H9 (cell line): ENCODE results near the gene CST4. TPM values are rescaled to one million over a fixed set of nuclear protein-coding genes. Genes with fewer than 3 reads are reported as not detected.

Source experiments
- DNase-seq: peaks from one replicate; pipeline ENCODE4 v3.0.0-alpha.2; 2017
- H2AFZ ChIP-seq: one replicate; pipeline ENCODE4 v1.6.1; 2013; ENCODE audit warnings: mild to moderate bottlenecking, low read length, control low read depth, moderate library complexity
- H2AK5ac ChIP-seq: 2 replicates; pipeline ENCODE4 v1.6.1; 2013; ENCODE audit warnings: low read length, control low read depth, mixed read lengths; ENCODE audit not compliant: insufficient read length
- H2BK120ac ChIP-seq: one replicate; pipeline ENCODE4 v1.6.1; 2013; ENCODE audit warnings: low read depth, mild to moderate bottlenecking, low read length, control low read depth, inconsistent platforms; ENCODE audit not compliant: poor library complexity, severe bottlenecking
- H2BK12ac ChIP-seq: 2 replicates; pipeline ENCODE4 v1.6.1; 2013; ENCODE audit warnings: low read length, control low read depth, mixed read lengths, low read depth; ENCODE audit not compliant: insufficient read length
- H2BK15ac ChIP-seq: 2 replicates; pipeline ENCODE4 v1.6.1; 2013; ENCODE audit warnings: low read depth, low read length, control low read depth
- H2BK20ac ChIP-seq: one replicate; pipeline ENCODE4 v1.6.1; 2013; ENCODE audit warnings: low read depth, mild to moderate bottlenecking, low read length, control low read depth, inconsistent platforms; ENCODE audit not compliant: poor library complexity, severe bottlenecking
- H2BK5ac ChIP-seq: 2 replicates; pipeline ENCODE4 v1.6.1; 2013; ENCODE audit warnings: low read length, control low read depth, mixed read lengths; ENCODE audit not compliant: insufficient read length
- H3K14ac ChIP-seq: 2 replicates; pipeline ENCODE4 v1.6.1; 2013; ENCODE audit warnings: low read length, control low read depth; ENCODE audit not compliant: insufficient read depth
- H3K18ac ChIP-seq: 2 replicates; pipeline ENCODE4 v1.6.1; 2013; ENCODE audit warnings: low read depth, mild to moderate bottlenecking, mixed read lengths, low read length, control low read depth; ENCODE audit not compliant: insufficient read length
- H3K23ac ChIP-seq: 2 replicates; pipeline ENCODE4 v1.6.1; 2013; ENCODE audit warnings: low read length, control low read depth, mixed read lengths, low read depth; ENCODE audit not compliant: insufficient read length
- H3K23me2 ChIP-seq: 2 replicates; pipeline ENCODE4 v1.6.1; 2013; ENCODE audit warnings: low read depth, mild to moderate bottlenecking, mixed read lengths, low read length, control low read depth; ENCODE audit not compliant: insufficient read length, poor library complexity, severe bottlenecking
- H3K27ac ChIP-seq: 2 replicates; pipeline ENCODE4 v1.5.1; 2013; ENCODE audit warnings: low read length, control low read depth, mixed read lengths, low read depth; ENCODE audit not compliant: insufficient read length
- H3K27me3 ChIP-seq: 2 replicates; pipeline ENCODE4 v1.6.1; 2013; ENCODE audit warnings: low read length, control low read depth, inconsistent platforms; ENCODE audit not compliant: insufficient read depth
- H3K4ac ChIP-seq: 2 replicates; pipeline ENCODE4 v1.6.1; 2013; ENCODE audit warnings: low read depth, mild to moderate bottlenecking, control low read depth, inconsistent platforms, low read length, moderate library complexity
- H3K4me1 ChIP-seq: 2 replicates; pipeline ENCODE4 v1.6.1; 2013; ENCODE audit warnings: low read length, control low read depth, inconsistent platforms; ENCODE audit not compliant: insufficient read depth
- H3K4me2 ChIP-seq: 2 replicates; pipeline ENCODE4 v1.6.1; 2013; ENCODE audit warnings: low read length, control low read depth, mixed read lengths; ENCODE audit not compliant: insufficient read length, insufficient read depth
- H3K56ac ChIP-seq: 2 replicates; pipeline ENCODE4 v1.6.1; 2013; ENCODE audit warnings: low read depth, mild to moderate bottlenecking, mixed read lengths, low read length, control low read depth; ENCODE audit not compliant: insufficient read length
- H3K79me1 ChIP-seq: 2 replicates; pipeline ENCODE4 v1.6.1; 2013; ENCODE audit warnings: low read depth, mild to moderate bottlenecking, moderate library complexity, low read length, control low read depth, inconsistent platforms; ENCODE audit not compliant: insufficient read depth, poor library complexity, severe bottlenecking
- H3K79me2 ChIP-seq: 2 replicates; pipeline ENCODE4 v1.6.1; 2013; ENCODE audit warnings: low read length, control low read depth, inconsistent platforms; ENCODE audit not compliant: insufficient read depth
- H3K9ac ChIP-seq: 2 replicates; pipeline ENCODE4 v1.6.1; 2013; ENCODE audit warnings: low read length, control low read depth, mixed read lengths; ENCODE audit not compliant: insufficient read length; ENCODE audit errors: extremely low read depth
- H3K9me3 ChIP-seq: one replicate; pipeline ENCODE4 v1.6.1; 2013; ENCODE audit warnings: low read depth, low read length, inconsistent platforms; ENCODE audit not compliant: control insufficient read depth
- H3T11ph ChIP-seq: one replicate; pipeline ENCODE4 v1.6.1; 2013; ENCODE audit warnings: mild to moderate bottlenecking, low read length, control low read depth, inconsistent platforms
- H4K20me1 ChIP-seq: one replicate; pipeline ENCODE4 v1.6.1; 2013; ENCODE audit not compliant: control insufficient read depth, insufficient read length, insufficient read depth
- H4K5ac ChIP-seq: 2 replicates; pipeline ENCODE4 v1.6.1; 2013; ENCODE audit warnings: low read depth, mild to moderate bottlenecking, mixed read lengths, low read length, control low read depth; ENCODE audit not compliant: insufficient read length
- H4K8ac ChIP-seq: replicated peaks from 2 replicates; pipeline ENCODE4 v1.6.1; 2013; ENCODE audit warnings: low read length, control low read depth, mixed read lengths, low read depth; ENCODE audit not compliant: insufficient read length
- H4K91ac ChIP-seq: 2 replicates; pipeline ENCODE4 v1.6.1; 2013; ENCODE audit warnings: low read depth, mild to moderate bottlenecking, moderate library complexity, mixed read lengths, low read length, control low read depth; ENCODE audit not compliant: insufficient read length
- H3K27ac Mint-ChIP-seq, 3 experiments: 2 replicates in 2 of 3; 3 replicates in 1 of 3; pipeline ENCODE4 v1.8.0; 2020 to 2021; ENCODE audit warnings: mixed read lengths in 3 of 3, mild to moderate bottlenecking in 1 of 3, moderate library complexity in 1 of 3
- H3K27me3 Mint-ChIP-seq: 2 replicates; pipeline ENCODE4 v1.8.0; 2021; ENCODE audit warnings: low read depth, mild to moderate bottlenecking, moderate library complexity, mixed read lengths
- H3K36me3 Mint-ChIP-seq, 3 experiments: 2 replicates in 2 of 3; 3 replicates in 1 of 3; pipeline ENCODE4 v1.8.0; 2020 to 2021; ENCODE audit warnings: low read depth in 3 of 3, mixed read lengths in 3 of 3; ENCODE audit not compliant: insufficient read depth in 1 of 3
- H3K4me1 Mint-ChIP-seq, 2 experiments: 2 replicates each; pipeline ENCODE4 v1.8.0; 2020; ENCODE audit warnings: mixed read lengths in 2 of 2
- H3K4me3 Mint-ChIP-seq, 2 experiments: 2 replicates in 1 of 2; 3 replicates in 1 of 2; pipeline ENCODE4 v1.8.0; 2020 to 2021; ENCODE audit warnings: mild to moderate bottlenecking in 2 of 2, mixed read lengths in 2 of 2, moderate library complexity in 1 of 2
- H3K9me3 Mint-ChIP-seq, 2 experiments: 2 replicates in 1 of 2; 3 replicates in 1 of 2; pipeline ENCODE4 v1.8.0; 2020; ENCODE audit warnings: mild to moderate bottlenecking in 2 of 2, mixed read lengths in 2 of 2, moderate library complexity in 1 of 2
- WGBS: extraction: QIAGEN DNeasy Blood & Tissue Kit; methylation state at CpG from one replicate; pipeline ENCODE4 v1.1.7; 2013; ENCODE audit warnings: missing lambda C conversion rate, low lambda C conversion rate, mixed read lengths; ENCODE audit not compliant: insufficient read length; ENCODE audit errors: extremely low coverage; 5-methylcytosine and 5-hydroxymethylcytosine counted together
- total RNA-seq: library from RNA; stranded (reverse); gene quantifications from 2 replicates; pipeline ENCODE4 v1.2.1, GENCODE V29; 2021
- TF ChIP-seq, protein P1 (sequence below): fragments of 200-600 bp; sonication (generic); conservative IDR thresholded peaks from 3 replicates; pipeline ENCODE4 v1.8.0; 2021; ENCODE audit warnings: antibody characterized with exemption, mild to moderate bottlenecking

The CST4 gene
- total RNA-seq, 1 experiment from 2014 or later, result not detected

DNA sequence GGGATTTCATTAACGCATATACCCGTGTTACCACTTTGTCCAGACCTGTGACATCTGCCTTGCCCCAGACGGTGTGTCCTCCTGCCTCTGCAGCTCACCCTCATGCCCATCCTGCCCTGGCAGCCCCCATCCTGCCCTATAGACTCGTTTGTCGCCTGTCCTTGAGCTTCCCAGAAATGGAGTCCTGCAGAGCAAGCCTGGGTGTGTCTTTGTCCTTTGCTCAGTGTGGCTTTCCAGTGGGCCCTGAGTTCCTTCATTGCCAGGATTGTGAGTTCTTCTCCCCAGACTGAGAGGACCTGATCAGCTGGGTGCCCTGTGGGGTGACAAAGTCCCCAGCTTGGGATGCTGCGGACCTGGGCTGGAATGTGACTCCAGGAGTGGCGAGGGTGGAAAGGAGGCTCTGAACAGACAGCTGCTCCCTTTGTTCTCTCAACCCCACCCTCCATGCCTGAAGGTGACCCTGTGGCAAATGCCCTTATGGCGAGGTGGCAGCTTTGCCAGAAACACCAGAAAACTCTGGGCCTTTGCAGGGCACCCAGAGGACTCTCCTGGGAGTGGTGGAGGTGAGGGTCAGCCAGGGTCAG, 48.7 kb downstream of the CST4 start:
- H3K27me3 Mint-ChIP-seq, result peaks cover 14% of the 10 kb centered on the region
- WGBS, result no CpG with 5 or more reads among the region's 8 CpGs

More for the DNA sequence above, 48.7 kb downstream of the CST4 start:
- Histone ChIP-seq H2BK15ac (no peak overlapping the region), H3K27me3 (no peaks in the 10 kb centered on the region), H4K91ac (no peak overlapping the region), H2BK120ac (no peak overlapping the region), H3K4me2 (no peak overlapping the region), H4K8ac (no peak overlapping the region), H3K18ac (no peak overlapping the region), H3K79me2 (no peaks in the 10 kb centered on the region), H2BK12ac (no peak overlapping the region), H3K9ac (no peak overlapping the region), H3K23me2 (peaks cover 6% of the 10 kb centered on the region), H3T11ph (no peak overlapping the region), H4K5ac (no peak overlapping the region), H3K27ac (no peak overlapping the region), H2BK20ac (no peak overlapping the region), H3K56ac (no peak overlapping the region), H4K20me1 (no peaks in the 10 kb centered on the region), H3K23ac (no peak overlapping the region), H2AFZ (no peak overlapping the region), H3K79me1 (no peaks in the 10 kb centered on the region), H2BK5ac (no peak overlapping the region), H3K14ac (no peak overlapping the region), H3K4ac (no peak overlapping the region), H3K4me1 (peaks cover 6% of the 10 kb centered on the region; the same call in 1 of the 2 replicates), H2AK5ac (no peak overlapping the region), H3K9me3 (no peaks in the 10 kb centered on the region)
- H3K36me3 Mint-ChIP-seq, result peaks cover 0 to 2% (median 0%) of the 10 kb centered on the region in 3 experiments; a peak in 3 of 7 replicates
- no peak overlapping the region for H3K27ac Mint-ChIP-seq
- TF ChIP-seq, protein P1, sequence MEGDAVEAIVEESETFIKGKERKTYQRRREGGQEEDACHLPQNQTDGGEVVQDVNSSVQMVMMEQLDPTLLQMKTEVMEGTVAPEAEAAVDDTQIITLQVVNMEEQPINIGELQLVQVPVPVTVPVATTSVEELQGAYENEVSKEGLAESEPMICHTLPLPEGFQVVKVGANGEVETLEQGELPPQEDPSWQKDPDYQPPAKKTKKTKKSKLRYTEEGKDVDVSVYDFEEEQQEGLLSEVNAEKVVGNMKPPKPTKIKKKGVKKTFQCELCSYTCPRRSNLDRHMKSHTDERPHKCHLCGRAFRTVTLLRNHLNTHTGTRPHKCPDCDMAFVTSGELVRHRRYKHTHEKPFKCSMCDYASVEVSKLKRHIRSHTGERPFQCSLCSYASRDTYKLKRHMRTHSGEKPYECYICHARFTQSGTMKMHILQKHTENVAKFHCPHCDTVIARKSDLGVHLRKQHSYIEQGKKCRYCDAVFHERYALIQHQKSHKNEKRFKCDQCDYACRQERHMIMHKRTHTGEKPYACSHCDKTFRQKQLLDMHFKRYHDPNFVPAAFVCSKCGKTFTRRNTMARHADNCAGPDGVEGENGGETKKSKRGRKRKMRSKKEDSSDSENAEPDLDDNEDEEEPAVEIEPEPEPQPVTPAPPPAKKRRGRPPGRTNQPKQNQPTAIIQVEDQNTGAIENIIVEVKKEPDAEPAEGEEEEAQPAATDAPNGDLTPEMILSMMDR, result no peak
- H3K4me3 Mint-ChIP-seq, result no peak overlapping the region
- DNase-seq, result no peak
- H3K4me1 Mint-ChIP-seq, result peaks cover 32% of the 10 kb centered on the region in 2 experiments
- H3K9me3 Mint-ChIP-seq, result no peaks in the 10 kb centered on the region; a peak in 1 of 5 replicates
